ENCODE measurements around the gene MROH2A.

MROH2A gene

DNA sequence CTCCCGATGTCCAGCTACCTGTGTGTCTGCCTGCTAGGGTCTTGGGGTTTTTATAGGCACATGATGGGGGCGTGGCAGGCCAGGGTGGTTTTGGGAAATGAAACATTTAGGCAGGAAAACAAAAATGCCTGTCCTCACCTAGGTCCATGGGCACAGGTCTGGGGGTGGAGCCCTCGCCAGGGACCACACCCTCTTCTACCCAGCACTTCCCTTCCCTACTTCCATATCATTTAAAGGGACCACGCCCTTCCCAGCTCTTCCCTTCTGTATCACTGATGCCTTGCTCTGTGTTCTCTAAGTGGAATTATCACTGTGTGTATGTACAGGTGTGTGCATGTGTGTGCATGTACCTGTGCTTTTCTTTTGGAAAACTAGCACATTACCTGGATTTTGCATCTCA lies 11.7 kb upstream of the MROH2A start:
- DNase-seq, result no peak

DNA sequence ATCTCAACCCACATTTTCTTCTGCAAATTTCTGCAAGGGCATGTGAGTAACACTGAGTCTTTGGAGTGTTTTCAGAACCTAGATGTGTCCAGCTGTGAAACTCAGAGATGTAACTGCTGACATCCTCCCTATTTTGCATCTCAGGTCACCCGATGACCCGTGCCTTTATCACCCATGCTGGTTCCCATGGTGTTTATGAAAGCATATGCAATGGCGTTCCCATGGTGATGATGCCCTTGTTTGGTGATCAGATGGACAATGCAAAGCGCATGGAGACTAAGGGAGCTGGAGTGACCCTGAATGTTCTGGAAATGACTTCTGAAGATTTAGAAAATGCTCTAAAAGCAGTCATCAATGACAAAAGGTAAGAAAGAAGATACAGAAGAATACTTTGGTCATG lies 10.1 kb upstream of the MROH2A start:
- DNase-seq, result no peak

DNA sequence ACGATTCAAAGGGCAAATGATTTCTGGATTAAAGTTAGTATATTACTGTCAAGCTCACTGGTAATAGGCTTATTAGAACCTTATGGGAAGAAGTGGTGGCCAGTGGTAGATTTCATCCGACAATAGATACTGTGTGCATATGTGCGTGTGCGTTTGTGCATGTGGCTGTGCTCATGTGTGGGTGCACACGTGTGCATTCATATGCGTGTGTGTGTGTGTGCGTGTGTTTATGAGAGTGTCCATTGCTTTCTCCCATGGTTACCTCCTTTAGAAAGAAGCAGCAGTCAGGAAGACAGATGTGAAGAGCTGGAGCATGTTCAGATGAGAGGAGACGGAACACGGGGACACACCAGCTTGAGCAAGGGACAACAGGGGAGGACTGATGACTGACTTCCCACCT lies 8.9 kb upstream of the MROH2A start:
- DNase-seq, result no peak

DNA sequence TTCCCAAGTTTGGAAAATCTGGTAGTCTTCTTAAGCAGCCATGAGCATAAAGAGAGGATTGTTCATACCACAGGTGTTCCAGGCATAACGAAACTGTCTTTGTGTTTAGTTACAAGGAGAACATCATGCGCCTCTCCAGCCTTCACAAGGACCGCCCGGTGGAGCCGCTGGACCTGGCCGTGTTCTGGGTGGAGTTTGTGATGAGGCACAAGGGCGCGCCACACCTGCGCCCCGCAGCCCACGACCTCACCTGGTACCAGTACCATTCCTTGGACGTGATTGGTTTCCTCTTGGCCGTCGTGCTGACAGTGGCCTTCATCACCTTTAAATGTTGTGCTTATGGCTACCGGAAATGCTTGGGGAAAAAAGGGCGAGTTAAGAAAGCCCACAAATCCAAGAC lies 6.0 kb upstream of the MROH2A start:
- no peak for DNase-seq

DNA sequence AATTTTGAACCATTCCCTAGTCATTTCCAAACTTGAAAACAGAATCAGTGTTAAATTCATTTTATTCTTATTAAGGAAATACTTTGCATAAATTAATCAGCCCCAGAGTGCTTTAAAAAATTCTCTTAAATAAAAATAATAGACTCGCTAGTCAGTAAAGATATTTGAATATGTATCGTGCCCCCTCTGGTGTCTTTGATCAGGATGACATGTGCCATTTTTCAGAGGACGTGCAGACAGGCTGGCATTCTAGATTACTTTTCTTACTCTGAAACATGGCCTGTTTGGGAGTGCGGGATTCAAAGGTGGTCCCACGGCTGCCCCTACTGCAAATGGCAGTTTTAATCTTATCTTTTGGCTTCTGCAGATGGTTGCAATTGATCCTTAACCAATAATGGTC lies 5.5 kb upstream of the MROH2A start:
- no peak for DNase-seq

DNA sequence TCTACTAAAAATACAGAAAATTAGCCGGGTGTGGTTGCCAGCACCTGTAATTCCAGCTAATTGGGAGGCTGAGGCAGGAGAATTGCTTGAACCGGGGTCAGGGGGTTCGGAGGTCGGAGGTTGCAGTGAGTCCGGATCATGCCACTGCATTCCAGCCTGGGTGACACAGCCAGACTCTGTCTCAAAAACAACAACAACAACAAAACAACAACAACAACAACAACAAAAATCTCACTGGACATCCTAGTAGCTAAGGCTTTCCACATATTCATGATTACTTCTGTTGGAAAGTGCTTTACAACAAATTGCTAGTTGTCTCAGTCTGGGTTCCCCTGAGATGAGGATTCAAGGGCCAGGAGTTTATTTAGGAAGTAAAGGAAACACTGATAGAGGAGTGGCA lies 4.3 kb upstream of the MROH2A start:
- no peak for DNase-seq

DNA sequence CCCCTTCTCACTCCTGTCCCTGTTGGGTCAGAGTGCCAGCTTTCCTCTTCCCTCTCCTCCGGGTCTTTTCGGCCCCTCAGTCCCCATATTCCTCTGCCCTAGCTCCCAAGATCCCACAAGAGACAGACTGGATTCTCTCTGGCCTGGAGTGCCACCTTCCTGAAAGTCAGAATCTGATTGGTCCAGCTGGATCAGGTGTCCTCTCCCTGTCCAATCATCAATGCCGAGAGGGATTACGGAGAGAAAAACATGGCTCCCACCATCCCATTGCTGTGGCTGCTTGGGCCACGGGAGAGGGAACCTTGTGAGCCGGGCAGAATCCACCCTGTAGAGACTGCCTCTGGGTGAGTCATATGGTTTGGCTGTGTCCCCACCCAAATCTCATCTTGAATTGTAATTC lies 2.7 kb upstream of the MROH2A start:
- DNase-seq, result no peak

DNA sequence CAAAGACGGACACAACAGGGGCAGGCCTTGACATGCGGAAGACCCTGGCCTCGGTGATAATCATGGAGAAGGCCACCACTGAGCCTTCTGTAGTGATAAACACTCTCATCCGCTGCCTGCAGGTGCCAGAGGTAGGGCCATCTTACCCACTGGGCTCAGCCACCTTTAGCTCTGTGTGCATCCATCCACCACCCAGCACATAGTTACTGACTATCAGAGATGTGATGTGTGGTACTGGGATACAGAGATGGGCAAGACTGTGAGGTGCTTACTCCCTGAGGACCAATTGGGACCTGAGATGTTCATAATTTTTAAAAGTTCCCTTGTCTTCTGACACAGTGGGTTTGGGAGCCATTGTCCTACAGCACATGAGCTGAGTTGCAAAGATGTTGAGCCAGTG lies 1.6 kb downstream of the MROH2A start:
- DNase-seq, result no peak

DNA sequence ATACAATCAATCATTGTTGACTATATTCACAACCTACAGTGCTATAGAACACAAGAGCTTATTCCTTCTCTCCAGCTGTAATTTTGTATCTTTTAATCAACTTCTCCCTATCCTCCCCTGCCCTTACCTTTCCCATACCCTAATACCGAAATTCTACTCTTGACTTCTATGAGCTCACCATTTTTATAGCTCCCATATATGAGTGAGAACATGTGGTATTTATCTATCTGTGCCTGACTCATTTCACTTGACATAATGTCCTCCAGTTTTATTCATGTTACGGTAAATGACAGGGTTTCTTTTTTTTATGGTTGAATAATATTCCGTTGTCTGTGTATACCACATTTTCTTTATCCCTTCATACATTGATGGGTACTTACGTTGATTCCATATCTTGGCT lies 2.6 kb downstream of the MROH2A start:
- DNase-seq, result no peak

DNA sequence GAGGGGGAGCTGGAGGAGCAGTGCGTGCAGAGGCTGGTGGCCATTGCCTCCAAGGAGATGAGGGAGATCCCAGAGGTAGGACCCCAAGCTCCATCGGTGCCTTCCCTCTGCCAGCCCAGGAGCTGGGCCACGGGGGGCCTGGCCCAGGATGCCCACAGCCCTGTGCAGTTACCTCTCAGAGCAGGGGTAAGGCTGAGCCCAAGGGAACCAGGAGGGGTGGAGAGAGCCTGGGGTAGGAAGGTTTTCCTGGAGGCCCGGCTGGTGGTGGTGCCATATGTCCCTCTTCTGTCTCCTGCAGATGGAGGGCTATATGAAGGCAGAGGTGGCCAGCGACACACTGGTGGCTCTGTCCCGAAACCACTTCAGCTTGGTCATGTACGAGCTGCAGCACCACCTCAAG lies 11.4 kb downstream of the MROH2A start:
- no peak for DNase-seq

DNA sequence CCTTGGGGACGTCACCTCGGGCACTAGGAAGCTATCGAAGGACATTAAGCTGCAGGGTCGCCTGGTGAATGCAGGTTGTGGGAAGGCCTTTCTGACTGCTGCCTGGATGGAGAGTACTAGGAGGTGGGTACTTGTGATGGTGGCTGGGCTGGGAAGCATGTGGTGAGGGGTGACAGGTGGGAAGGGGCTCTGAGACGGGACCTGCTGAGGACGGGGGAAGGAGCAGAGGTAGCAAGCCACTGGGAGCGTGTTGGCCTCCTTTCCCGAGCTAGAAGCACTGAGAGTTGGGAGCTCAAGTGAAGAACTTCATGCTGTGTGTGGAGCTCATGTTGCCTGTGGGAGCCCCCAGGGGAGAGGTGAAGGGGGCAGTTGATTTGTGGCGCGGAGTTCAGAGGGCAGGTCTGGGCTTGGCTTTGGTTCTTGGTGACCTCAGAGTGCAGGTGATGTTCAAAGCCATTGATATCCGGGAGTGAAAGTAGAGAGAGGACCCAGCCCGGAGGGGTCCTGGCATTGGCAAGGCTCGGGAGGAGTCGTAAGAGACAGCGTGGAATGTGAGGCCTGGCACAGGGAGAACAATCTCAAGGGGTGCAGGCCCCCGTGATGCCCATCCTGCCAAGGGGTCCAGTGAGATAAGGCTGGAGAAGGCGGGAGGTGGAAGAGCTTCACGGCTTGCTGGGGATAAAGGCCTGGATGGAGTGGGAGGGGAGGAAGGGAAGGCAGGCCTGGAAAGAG lies 13.2 kb downstream of the MROH2A start:
- DNase-seq, result no peak

DNA sequence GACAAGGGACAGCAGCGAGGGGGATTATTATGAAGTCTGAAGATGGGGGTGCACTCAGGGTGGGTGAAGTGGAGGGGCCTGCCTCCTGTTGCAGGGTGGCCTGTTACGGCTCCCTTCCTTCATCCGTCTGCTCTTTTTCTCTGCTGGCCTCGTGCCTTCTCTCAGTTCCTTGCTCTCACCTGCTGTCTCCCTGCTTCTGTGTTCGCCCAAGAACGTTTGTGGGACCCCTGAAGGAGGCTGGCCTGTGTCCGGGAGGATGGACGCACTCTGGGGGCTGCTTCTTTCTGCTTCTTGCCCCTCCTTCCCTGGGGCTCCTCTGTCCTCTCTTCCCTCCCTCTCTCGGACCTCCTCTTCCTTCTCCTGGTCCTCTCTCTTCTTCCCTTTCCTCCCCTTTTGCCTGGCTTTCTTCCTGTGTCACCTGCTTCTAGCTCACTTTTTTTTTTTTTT lies 13.8 kb downstream of the MROH2A start:
- no peak for DNase-seq

DNA sequence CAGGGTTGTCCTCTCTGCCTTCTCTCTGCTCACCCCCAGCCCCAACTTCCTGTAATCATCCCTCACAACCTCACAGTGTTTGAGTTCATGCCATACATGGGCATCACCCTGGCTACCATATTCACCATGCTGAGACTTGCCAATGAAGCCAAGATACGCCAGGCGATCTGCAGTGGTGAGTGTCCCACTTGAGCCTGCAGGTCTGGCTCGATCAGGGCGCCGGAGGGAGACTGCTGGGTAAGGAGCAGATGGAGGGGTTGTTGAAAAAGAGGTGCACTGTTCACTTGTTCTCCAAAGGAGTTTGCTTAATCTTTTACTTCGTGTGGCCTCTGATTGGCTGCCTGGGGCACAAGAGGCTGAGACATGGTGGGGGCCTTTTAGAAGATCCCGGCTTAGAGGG lies 14.6 kb downstream of the MROH2A start:
- DNase-seq, result no peak

DNA sequence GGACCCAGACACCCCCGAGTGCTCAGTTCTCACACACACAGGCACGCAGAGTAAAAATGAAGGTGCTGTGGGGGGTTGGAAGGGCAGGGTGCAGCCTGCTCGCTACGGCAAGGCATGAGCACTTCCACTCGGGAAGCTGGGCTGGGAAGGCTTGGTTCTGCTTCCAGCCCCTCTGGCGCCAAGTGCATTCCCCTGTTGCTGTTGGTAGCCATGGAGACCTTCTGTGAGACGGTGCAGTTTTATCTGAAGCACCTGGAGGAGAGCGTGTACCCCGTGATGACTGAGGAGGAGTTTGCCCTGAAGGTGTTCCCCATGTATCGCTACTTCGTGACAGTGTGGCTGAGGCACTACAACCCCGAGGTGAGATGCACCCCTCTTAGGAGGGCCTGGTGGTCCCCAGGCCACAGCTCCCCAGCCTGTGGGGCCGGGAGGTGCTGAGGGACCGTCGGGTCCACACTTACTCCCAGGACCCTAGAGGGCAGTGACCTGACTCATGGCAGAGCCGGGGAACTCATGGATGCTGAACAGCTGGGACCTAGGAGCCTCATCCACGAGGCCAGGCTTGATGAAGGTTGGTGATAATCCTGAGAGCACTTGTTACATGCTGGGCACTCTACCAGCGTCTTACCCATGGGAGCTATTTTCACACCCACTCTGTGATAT lies 15.5 kb downstream of the MROH2A start:
- no peak for DNase-seq

DNA sequence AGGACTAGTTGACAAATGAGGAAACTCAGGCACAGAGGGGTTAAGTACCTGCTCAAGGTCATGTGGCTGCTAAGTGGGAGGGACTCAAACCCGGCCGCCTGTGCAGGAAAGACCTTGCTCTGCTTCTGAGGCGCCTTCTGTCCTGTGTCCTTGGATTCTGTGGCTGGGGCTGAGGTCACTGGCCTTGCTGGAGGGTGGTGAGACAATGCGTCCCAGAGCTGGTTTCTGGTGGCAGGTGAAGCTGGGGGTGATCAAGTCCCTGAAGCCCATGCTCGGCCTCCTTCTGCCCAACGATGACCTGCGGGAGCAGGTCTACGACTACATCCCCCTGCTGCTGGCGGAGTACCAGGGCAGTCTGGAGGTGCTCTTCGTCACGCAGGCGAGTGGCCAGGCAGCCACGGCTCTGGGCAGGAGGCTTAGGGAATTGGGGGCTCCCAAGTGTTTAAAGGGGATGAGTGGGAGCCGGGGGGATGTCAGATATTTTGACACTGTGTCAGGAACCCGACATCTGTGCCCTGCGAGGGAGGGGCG lies 16.1 kb downstream of the MROH2A start:
- DNase-seq, result no peak

DNA sequence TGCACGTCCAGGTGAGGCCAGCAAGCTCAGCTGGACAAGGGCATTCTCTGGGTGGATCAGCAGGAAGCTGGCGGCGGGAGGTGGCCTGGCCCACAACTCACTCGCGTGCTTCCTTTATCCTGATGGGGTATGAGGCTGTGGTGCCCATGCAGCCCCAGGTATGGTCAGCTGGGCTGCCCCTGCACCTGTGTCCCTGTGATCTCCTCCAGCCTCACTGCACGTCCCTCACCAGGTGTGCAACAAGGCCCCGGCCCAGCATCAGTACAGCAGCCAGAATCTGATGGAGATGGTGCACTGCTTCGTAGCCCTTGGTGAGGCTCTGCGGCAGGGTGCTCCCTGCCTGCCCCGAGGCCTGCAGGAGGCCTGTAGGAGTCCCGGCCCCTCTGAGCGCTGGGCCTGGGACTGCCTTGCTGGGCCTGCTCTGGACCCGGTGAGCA lies 17.6 kb downstream of the MROH2A start:
- DNase-seq, result no peak

DNA sequence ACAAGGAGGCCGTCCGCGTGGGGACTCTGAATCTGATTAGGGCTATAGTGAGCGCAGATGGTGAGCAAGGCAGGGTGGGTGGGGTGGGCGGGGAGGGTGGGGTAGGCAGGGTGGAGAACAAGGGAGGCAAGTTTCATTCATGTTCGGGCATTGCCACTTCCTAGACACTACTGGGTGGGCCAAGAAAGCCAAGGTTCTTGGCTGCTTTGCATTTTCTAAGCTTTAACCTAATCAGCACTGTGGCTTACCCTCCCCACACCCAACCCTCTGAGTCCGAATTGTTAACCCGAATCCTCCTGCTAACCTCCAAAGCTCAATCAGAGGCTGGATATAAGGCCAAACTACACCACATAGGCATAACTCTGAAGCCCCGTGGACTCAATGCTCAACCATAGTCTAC lies 18.1 kb downstream of the MROH2A start:
- no peak for DNase-seq

DNA sequence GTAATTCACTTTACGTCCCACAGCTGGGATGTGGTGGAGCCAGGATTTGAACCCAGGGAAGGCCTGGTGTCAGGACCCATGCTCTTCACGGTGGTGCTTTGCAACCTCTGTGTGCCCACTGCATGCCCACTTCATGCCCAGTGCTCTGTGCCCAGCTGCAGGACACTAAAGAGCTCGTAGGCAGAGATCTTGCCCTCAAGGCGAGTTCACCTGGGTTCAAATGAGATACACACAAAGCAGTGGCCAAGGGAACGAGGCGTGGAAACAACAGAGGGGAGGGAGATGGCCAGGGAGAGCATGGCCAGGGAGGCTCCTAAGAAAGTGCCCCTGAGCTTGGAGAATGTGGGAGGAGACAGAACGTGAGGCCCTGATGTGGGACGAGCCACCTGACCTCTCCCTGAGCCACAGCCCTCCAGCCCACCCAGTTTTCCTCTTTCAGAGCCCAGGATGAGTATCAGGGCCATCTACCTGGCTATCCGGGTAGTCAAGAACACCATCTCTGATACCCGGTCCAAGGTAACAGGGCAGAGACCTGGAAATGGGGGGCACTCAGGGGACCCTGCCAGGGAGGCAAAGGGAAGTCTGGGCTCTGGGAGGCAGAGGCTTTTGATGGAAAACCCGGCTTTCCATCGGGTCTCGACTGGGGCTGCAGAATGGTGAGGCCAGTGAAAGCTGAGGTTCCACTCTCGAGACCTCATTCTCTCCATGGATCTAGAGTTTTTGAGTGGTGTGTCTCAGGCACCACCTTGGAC lies 20.4 kb downstream of the MROH2A start:
- DNase-seq, result no peak

DNA sequence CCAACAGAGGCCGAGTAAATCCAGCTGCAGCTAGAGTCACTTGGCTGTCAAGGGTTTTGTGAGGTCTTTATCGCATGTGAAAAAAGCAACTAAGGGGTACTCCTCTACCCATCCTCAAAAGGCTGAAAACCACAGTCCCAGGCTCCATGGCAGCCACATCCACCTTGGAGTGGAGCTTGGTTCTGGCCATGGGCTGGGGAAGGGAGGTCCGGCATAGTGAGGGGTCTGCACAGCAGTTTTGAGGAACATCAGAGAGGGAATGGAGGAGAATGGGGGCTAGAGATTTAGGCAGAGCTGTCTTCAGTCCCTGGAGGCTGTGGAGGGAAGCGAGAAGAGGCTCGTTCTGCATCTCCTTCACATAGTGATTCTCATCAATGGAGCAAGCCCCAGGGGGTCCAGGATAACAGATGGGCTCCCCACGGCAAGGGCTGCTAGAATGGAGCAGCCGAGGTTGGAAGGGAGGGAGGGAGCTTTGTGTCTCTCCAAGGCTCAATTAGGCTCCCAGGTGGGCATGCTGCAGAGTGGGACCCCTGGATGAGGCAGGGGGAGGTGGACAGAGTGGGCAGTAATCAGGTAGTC lies 21.0 kb downstream of the MROH2A start:
- no peak for DNase-seq

DNA sequence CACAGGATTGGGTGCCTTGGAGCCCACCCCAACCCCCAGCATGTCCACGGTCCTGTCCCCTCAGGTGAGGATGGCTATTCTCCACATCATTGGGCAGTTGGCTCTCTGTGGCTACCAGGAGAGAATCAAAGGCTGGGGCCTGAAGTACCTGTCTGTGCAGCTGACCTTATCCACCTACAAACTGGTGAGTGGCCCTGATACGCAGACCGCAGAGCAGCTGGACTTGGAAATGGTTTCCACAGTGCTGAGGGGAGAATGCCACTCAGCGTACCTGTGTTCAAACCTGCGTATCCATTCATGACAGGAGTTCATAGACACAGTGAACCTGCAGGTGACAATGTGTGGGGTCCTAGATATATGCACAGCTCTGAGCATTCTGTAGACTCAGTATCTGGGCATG lies 21.6 kb downstream of the MROH2A start:
- DNase-seq, result no peak

DNA sequence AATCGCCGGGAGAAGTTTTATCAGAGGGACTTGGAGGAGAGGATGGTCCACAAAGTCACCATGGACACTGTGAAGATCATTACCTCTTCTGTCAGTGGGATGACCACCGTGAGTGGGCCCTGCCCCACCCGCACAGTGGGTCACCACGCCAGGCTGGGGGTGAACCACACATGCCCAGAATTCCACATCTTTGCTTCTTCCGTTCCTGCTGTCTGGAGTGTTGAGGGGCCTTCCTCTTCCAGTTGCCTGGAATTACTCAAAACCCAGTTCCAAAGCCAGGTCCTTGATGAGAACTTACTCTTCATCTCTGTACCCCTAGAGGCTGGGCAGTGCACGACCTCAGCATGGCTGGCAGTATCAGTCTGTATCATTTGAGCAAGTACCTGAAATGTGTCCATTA lies 22.1 kb downstream of the MROH2A start:
- no peak for DNase-seq

DNA sequence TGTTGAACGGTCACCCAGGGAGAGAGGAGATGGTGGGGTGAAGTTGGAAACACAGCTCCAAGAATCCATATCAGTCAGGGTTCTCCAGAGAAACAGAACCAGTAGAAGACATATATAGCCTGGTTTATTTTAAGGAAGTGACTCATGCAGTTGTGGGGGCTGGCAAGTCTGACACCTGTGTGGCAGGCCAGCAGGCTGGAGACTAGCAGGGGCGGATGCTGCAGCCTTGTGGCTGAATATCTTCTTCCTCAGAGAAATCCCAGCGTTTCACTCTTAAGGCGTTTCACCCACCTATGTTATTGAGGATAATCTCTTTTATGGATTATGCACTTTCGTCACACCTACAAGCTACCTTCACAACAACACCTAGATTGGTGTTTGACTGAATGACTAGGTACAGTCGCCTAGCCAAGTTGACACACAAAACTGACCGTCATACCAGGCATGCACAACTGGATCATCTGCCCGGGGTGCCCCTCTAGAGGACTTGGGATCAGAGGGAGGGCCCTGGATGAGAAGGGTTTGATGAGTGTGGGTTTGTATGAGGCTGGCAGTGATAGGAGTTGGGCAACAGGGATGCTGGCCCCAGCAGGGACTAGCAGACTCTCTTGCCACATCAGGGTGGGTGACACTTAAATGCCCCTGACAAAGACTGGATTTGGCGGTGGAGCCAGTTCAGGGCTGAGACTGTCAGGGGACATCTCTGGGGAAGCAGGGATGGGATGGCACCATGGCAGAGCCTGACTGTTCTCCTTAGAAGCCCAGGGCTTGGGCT lies 23.4 kb downstream of the MROH2A start:
- DNase-seq, result no peak

Measured in AML-193 (cell line).